ENCODE data around the gene DNM1.

Gene DNM1

GRCh38 chr9:128206916-128207910 is 4.0 kb downstream of the DNM1 start:
- H3K9me3 Mint-ChIP-seq, result no peaks in the 10 kb centered on the region
- H3K27me3 Mint-ChIP-seq (ENCODE audit: low read depth), result peaks cover 52% of the 10 kb centered on the region
- no peak overlapping the region for H3K4me3 Mint-ChIP-seq
- peaks cover 10% of the 10 kb centered on the region for H3K4me1 Mint-ChIP-seq (ENCODE audit: low read depth)
- no peaks in the 10 kb centered on the region for H3K36me3 Mint-ChIP-seq (ENCODE audit: low read depth)
- no peak overlapping the region for H3K27ac Mint-ChIP-seq

- H3K27me3 Mint-ChIP-seq (ENCODE audit: low read depth), result peaks cover 49% of the 10 kb centered on the region
- no peak overlapping the region for H3K4me3 Mint-ChIP-seq
- no peaks in the 10 kb centered on the region for H3K36me3 Mint-ChIP-seq (ENCODE audit: low read depth)
- no peak overlapping the region for H3K27ac Mint-ChIP-seq
- peaks cover 3% of the 10 kb centered on the region for H3K4me1 Mint-ChIP-seq (ENCODE audit: low read depth)
- H3K9me3 Mint-ChIP-seq, result no peaks in the 10 kb centered on the region
These were observed 5.2 kb downstream of the DNM1 start for GRCh38 chr9:128208386-128208785.

DNA sequence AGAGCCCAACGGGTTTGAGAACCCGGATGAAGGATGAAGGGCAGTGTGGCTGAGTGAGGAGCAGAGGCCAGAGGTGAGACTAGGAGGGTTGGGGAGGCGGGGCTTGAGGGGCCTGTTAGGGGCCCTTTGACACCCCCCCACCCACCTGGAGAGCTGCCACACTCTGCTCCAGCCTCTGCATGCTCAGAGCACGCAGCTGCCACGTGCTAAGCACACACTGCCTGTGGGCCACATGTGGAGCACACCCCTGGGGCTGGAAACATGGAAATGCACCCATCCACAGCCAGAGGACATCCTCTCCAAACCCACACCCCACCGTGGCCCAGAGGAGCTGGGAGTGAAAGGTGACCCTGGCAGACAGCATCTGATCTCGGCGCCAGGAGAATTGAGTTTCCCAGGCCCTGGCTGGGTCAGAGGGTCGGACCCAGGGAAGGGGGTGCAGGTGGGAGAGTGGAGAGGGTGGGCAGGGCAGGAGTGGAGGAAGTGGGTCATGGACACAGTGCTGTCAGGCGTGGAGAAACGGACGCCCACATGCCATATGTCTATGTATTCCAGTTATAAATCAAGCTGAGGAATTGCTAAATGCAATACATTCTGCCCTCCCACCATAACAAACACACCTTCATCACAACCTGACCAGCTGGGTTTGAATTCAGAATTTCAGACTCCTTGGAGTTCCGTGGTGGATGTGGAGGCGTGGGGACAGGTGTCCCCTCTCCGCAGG is 5.9 kb downstream of the DNM1 start:
- no peaks in the 10 kb centered on the region for H3K9me3 Mint-ChIP-seq
- H3K27ac Mint-ChIP-seq, result no peak overlapping the region
- peaks cover 3% of the 10 kb centered on the region for H3K4me1 Mint-ChIP-seq (ENCODE audit: low read depth)
- H3K4me3 Mint-ChIP-seq, result no peak overlapping the region
- H3K36me3 Mint-ChIP-seq (ENCODE audit: low read depth), result no peaks in the 10 kb centered on the region
- H3K27me3 Mint-ChIP-seq (ENCODE audit: low read depth), result peaks cover 47% of the 10 kb centered on the region

- H3K27me3 Mint-ChIP-seq (ENCODE audit: low read depth), result peaks cover 30% of the 10 kb centered on the region
- no peaks in the 10 kb centered on the region for H3K36me3 Mint-ChIP-seq (ENCODE audit: low read depth)
- no peak overlapping the region for H3K4me3 Mint-ChIP-seq
- no peaks in the 10 kb centered on the region for H3K4me1 Mint-ChIP-seq (ENCODE audit: low read depth)
- H3K27ac Mint-ChIP-seq, result no peak overlapping the region
- no peaks in the 10 kb centered on the region for H3K9me3 Mint-ChIP-seq
These were observed 8.2 kb downstream of the DNM1 start for GRCh38 chr9:128211186-128211980.

DNA sequence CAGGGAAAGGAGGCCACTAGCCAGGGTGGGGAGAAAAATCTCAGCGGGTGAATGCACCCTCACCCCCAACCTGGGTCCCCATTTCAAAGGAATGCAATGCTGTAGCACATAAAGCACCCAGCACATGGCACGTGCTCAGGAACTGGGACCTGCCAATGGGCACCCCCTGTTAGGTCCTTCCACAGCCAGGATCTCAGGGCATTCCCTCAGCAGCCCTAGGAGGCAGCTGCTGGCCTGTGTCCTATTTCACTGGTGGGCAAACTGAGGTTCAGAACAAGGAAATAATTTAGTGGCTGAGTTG is 8.8 kb downstream of the DNM1 start:
- H3K27ac Mint-ChIP-seq, result no peak overlapping the region
- H3K27me3 Mint-ChIP-seq (ENCODE audit: low read depth), result peaks cover 28% of the 10 kb centered on the region
- H3K36me3 Mint-ChIP-seq (ENCODE audit: low read depth), result no peaks in the 10 kb centered on the region
- H3K4me1 Mint-ChIP-seq (ENCODE audit: low read depth), result no peaks in the 10 kb centered on the region
- H3K9me3 Mint-ChIP-seq, result no peaks in the 10 kb centered on the region
- H3K4me3 Mint-ChIP-seq, result no peak overlapping the region

GRCh38 chr9:128213746-128214497 is 10.7 kb downstream of the DNM1 start:
- H3K27me3 Mint-ChIP-seq (ENCODE audit: low read depth), result peaks cover 19% of the 10 kb centered on the region

GRCh38 chr9:128214571-128215490 is 11.7 kb downstream of the DNM1 start:
- Mint-ChIP-seq H3K27me3 (ENCODE audit: low read depth) (peaks cover 19% of the 10 kb centered on the region), H3K27ac (no peak overlapping the region), H3K4me3 (no peak overlapping the region), H3K36me3 (ENCODE audit: low read depth) (no peaks in the 10 kb centered on the region), H3K9me3 (no peaks in the 10 kb centered on the region), H3K4me1 (ENCODE audit: low read depth) (peaks cover 11% of the 10 kb centered on the region)

More at GRCh38 chr9:128213746-128214497, 10.7 kb downstream of the DNM1 start:
- Mint-ChIP-seq H3K27ac (no peak overlapping the region), H3K4me3 (no peak overlapping the region), H3K4me1 (ENCODE audit: low read depth) (peaks cover 9% of the 10 kb centered on the region), H3K36me3 (ENCODE audit: low read depth) (no peaks in the 10 kb centered on the region), H3K9me3 (no peaks in the 10 kb centered on the region)

GRCh38 chr9:128215491-128216409 is 12.6 kb downstream of the DNM1 start:
- peaks cover 18% of the 10 kb centered on the region for H3K27me3 Mint-ChIP-seq (ENCODE audit: low read depth)
- no peak overlapping the region for H3K4me3 Mint-ChIP-seq
- no peaks in the 10 kb centered on the region for H3K9me3 Mint-ChIP-seq
- H3K36me3 Mint-ChIP-seq (ENCODE audit: low read depth), result no peaks in the 10 kb centered on the region
- no peak overlapping the region for H3K27ac Mint-ChIP-seq
- H3K4me1 Mint-ChIP-seq (ENCODE audit: low read depth), result peaks cover 12% of the 10 kb centered on the region

GRCh38 chr9:128216781-128217553 is 13.8 kb downstream of the DNM1 start:
- peaks cover 13% of the 10 kb centered on the region for H3K4me1 Mint-ChIP-seq (ENCODE audit: low read depth)
- H3K4me3 Mint-ChIP-seq, result no peak overlapping the region
- peaks cover 7% of the 10 kb centered on the region for H3K27me3 Mint-ChIP-seq (ENCODE audit: low read depth)
- no peak overlapping the region for H3K27ac Mint-ChIP-seq
- H3K36me3 Mint-ChIP-seq (ENCODE audit: low read depth), result no peaks in the 10 kb centered on the region
- no peaks in the 10 kb centered on the region for H3K9me3 Mint-ChIP-seq

- Mint-ChIP-seq H3K27ac (peak overlapping the region; percentile 78), H3K36me3 (ENCODE audit: low read depth) (no peaks in the 10 kb centered on the region), H3K9me3 (no peaks in the 10 kb centered on the region), H3K4me1 (ENCODE audit: low read depth) (peaks cover 13% of the 10 kb centered on the region), H3K27me3 (ENCODE audit: low read depth) (peaks cover 3% of the 10 kb centered on the region), H3K4me3 (peak overlapping the region; percentile 83)
These were observed 15.0 kb downstream of the DNM1 start for GRCh38 chr9:128218172-128218517.

DNA sequence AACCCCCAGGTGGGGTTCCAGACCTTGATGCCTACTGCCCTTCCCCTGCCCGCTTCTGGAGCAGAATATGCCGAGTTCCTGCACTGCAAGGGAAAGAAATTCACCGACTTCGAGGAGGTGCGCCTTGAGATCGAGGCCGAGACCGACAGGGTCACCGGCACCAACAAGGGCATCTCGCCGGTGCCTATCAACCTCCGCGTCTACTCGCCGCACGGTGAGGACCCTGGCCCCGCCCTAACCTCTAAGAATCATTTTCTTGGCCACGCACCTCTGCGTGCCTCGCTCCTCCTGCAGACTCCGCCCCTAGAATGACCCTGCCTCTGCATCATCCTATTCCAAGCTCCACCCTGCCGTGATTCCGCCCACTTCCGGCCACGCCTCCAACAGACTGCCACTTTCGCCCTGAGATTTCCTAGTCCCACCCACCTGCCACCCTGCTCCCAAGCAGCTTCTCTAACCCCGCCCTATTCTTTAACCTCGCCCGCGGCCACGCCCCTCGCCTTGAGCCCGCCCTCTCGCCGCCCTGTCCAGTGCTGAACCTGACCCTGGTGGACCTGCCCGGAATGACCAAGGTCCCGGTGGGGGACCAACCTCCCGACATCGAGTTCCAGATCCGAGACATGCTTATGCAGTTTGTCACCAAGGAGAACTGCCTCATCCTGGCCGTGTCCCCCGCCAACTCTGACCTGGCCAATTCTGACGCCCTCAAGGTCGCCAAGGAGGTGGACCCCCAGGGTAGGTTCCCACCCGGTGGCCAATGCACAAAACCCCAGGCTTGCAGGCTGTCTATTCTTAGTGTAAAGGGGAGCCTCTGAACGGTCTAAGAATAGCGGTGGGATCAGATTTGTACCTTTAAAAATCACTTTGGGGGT is 15.6 kb downstream of the DNM1 start:
- no peaks in the 10 kb centered on the region for H3K36me3 Mint-ChIP-seq (ENCODE audit: low read depth)
- peaks cover 3% of the 10 kb centered on the region for H3K27me3 Mint-ChIP-seq (ENCODE audit: low read depth)
- H3K4me1 Mint-ChIP-seq (ENCODE audit: low read depth), result peaks cover 13% of the 10 kb centered on the region
- H3K9me3 Mint-ChIP-seq, result no peaks in the 10 kb centered on the region
- peak overlapping the region; percentile 83 for H3K4me3 Mint-ChIP-seq
- peak overlapping the region; percentile 78 for H3K27ac Mint-ChIP-seq
